K562 (cell line): ENCODE results near the gene BMF. TPM values are rescaled to one million over a fixed set of nuclear protein-coding genes. Genes with fewer than 3 reads are reported as not detected.
A peak's percentile ranks its signal among the peaks of the same experiment; 100 is the strongest.

Experiments used
- ARID2 ChIP-seq: fragments of 450-650 bp; IDR thresholded peaks from 2 replicates; pipeline ENCODE4 v1.6.1; 2017; ENCODE audit warnings: antibody characterized with exemption, mild to moderate bottlenecking
- ATF4 ChIP-seq: fragments of 450-650 bp; formaldehyde crosslinking; IDR thresholded peaks from 2 replicates; pipeline ENCODE4 v1.4.0; 2022; ENCODE audit warnings: mild to moderate bottlenecking, moderate library complexity
- CEBPB ChIP-seq: fragments of 450-650 bp; IDR thresholded peaks from 2 replicates; pipeline ENCODE4 v1.6.1; 2016; ENCODE audit warnings: missing genetic modification characterization, missing compliant biosample characterization
- COPS2 ChIP-seq: fragments of 450-650 bp; conservative IDR thresholded peaks from 2 replicates; pipeline ENCODE4 v1.6.1; 2016; ENCODE audit warnings: mild to moderate bottlenecking, moderate library complexity
- FOXK1 ChIP-seq: sonication (generic); formaldehyde crosslinking; IDR thresholded peaks from 2 replicates; pipeline ENCODE4 v1.8.0; 2022; ENCODE audit warnings: missing genetic modification reagents, mild to moderate bottlenecking, borderline replicate concordance
- FUS ChIP-seq: fragments of 200-400 bp; formaldehyde crosslinking; optimal IDR thresholded peaks from 2 replicates; pipeline ENCODE3; 2017; ENCODE audit warnings: low read depth, low read length
- ILF3 ChIP-seq: fragments of 450-650 bp; IDR thresholded peaks from 2 replicates; pipeline ENCODE4 v1.6.1; 2018; ENCODE audit warnings: antibody characterized with exemption, mild to moderate bottlenecking, moderate library complexity, borderline replicate concordance
- LARP7 ChIP-seq: fragments of 450-650 bp; IDR thresholded peaks from 2 replicates; pipeline ENCODE4 v1.6.1; 2016
- MAZ ChIP-seq, 2 experiments: fragments of 450-650 bp in 1 of 2; sonication (generic) in 1 of 2; formaldehyde crosslinking; IDR thresholded peaks in 1 of 2; conservative IDR thresholded peaks in 1 of 2; 2 replicates each; pipeline versions ENCODE4 v1.4.0 to v1.5.0; 2020; ENCODE audit warnings: mild to moderate bottlenecking in 1 of 2, missing genetic modification reagents in 1 of 2
- NR2C2 ChIP-seq, 2 experiments: fragments of 200-800 bp in 1 of 2; sonication (Bioruptor generic) in 1 of 2; sonication (generic) in 1 of 2; formaldehyde crosslinking in 1 of 2; IDR thresholded peaks; 2 replicates each; pipeline versions ENCODE4 v1.6.1 to v1.8.0; 2016 to 2022; ENCODE audit warnings: mild to moderate bottlenecking in 1 of 2, missing compliant biosample characterization in 1 of 2, missing genetic modification characterization in 1 of 2, missing genetic modification reagents in 1 of 2
- OTX1 ChIP-seq: fragments of 450-650 bp; formaldehyde crosslinking; IDR thresholded peaks from 2 replicates; pipeline ENCODE4 v1.4.0; 2022; ENCODE audit warnings: mild to moderate bottlenecking
- SETDB1 ChIP-seq: IDR thresholded peaks from one replicate; pipeline ENCODE4 v1.6.1; 2012; ENCODE audit warnings: low read length, control low read depth, inconsistent platforms
- SIX5 ChIP-seq, 2 experiments: IDR thresholded peaks; 2 replicates each; pipeline ENCODE4 v1.6.1; 2011; ENCODE audit warnings: low read length in 2 of 2, borderline replicate concordance in 1 of 2, low read depth in 1 of 2, mild to moderate bottlenecking in 1 of 2, moderate library complexity in 1 of 2; ENCODE audit not compliant: insufficient read depth in 1 of 2
- TAL1 ChIP-seq: fragments of 450-650 bp; IDR thresholded peaks from 2 replicates; pipeline ENCODE4 v1.6.1; 2016; ENCODE audit warnings: mild to moderate bottlenecking
- TRIM28 ChIP-seq: fragments of 450-650 bp; IDR thresholded peaks from 2 replicates; pipeline ENCODE4 v1.6.1; 2017
- USF1 ChIP-seq: sonication (generic); formaldehyde crosslinking; IDR thresholded peaks from 2 replicates; pipeline ENCODE4 v1.9.0; 2022; ENCODE audit warnings: mild to moderate bottlenecking, missing genetic modification reagents
- ZFP1 ChIP-seq: fragments of 450-650 bp; formaldehyde crosslinking; IDR thresholded peaks from 2 replicates; pipeline ENCODE4 v1.4.0; 2020; ENCODE audit warnings: mild to moderate bottlenecking, mixed read lengths
- ZNF589 ChIP-seq: fragments of 200-800 bp; sonication (Bioruptor generic); IDR thresholded peaks from 2 replicates; pipeline ENCODE4 v1.6.1; 2016; ENCODE audit warnings: low read depth, missing genetic modification characterization, missing compliant biosample characterization
- polyA plus RNA-seq, 8 experiments: library from polyadenylated mRNA; depleted of rRNA in 4 of 8; stranded (reverse) in 5 of 8; unstranded in 3 of 8; fragments of >200 nt; fragmentation: Nextera tagmentation in 2 of 8; fragmentation: Illumina TruSeq in 1 of 8; extraction: Ambion mirVana in 2 of 8; extraction: Trizol in 1 of 8; gene quantifications; 2 replicates each; pipeline versions ENCODE4 v1.2.1 to v1.2.3, GENCODE V29; 2011 to 2014; ENCODE audit warnings: inconsistent platforms in 1 of 8, missing spikeins in 1 of 8
- total RNA-seq, 7 experiments: library from RNA; depleted of rRNA in 6 of 7; stranded (reverse); fragments of >200 nt in 6 of 7; fragmentation: Illumina TruSeq in 2 of 7; extraction: Trizol in 2 of 7; gene quantifications; 2 replicates each; pipeline versions ENCODE4 v1.2.1 to v1.2.3, GENCODE V29; 2011 to 2021; ENCODE audit warnings: low replicate concordance in 1 of 7
- TF ChIP-seq, protein P1 (sequence below), 2 experiments: fragments of 450-650 bp in 1 of 2; sonication (generic) in 1 of 2; formaldehyde crosslinking in 1 of 2; IDR thresholded peaks in 1 of 2; conservative IDR thresholded peaks in 1 of 2; 2 replicates each; pipeline versions ENCODE4 v1.6.1 to v1.8.1; 2016 to 2023; ENCODE audit warnings: mild to moderate bottlenecking in 2 of 2, moderate library complexity in 2 of 2, inconsistent platforms in 1 of 2, missing genetic modification reagents in 1 of 2
- TF ChIP-seq, protein P2 (sequence below): sonication (generic); formaldehyde crosslinking; IDR thresholded peaks from 2 replicates; pipeline ENCODE4 v1.8.0; 2023; ENCODE audit warnings: mild to moderate bottlenecking, missing genetic modification reagents
- TF ChIP-seq, protein P3 (sequence below): fragments of 200-800 bp; sonication (Bioruptor generic); IDR thresholded peaks from 2 replicates; pipeline ENCODE4 v1.6.1; 2017; ENCODE audit warnings: missing genetic modification characterization, missing compliant biosample characterization

BMF gene
- total and polyA plus RNA-seq, 9 of the 15 experiments (the other 6 are each of a cell fraction or from before 2014, with no cell fraction given) = 0.25 to 0.91 (median 0.59) TPM; not detected in 2

- TF ChIP-seq, protein P1, sequence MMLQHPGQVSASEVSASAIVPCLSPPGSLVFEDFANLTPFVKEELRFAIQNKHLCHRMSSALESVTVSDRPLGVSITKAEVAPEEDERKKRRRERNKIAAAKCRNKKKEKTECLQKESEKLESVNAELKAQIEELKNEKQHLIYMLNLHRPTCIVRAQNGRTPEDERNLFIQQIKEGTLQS (IDR thresholded peaks at IDR 0.05) = no peak
- TF ChIP-seq, protein P1 (CRISPR knock-in tag; conservative IDR thresholded peaks at IDR 0.05) = no peak
- no peak for TF ChIP-seq CEBPB
- no peak for TF ChIP-seq TRIM28
- no peak for TF ChIP-seq USF1 (CRISPR knock-in tag)
- TF ChIP-seq, protein P2, sequence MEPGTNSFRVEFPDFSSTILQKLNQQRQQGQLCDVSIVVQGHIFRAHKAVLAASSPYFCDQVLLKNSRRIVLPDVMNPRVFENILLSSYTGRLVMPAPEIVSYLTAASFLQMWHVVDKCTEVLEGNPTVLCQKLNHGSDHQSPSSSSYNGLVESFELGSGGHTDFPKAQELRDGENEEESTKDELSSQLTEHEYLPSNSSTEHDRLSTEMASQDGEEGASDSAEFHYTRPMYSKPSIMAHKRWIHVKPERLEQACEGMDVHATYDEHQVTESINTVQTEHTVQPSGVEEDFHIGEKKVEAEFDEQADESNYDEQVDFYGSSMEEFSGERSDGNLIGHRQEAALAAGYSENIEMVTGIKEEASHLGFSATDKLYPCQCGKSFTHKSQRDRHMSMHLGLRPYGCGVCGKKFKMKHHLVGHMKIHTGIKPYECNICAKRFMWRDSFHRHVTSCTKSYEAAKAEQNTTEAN (CRISPR knock-in tag) = no peak
- TF ChIP-seq FOXK1 (CRISPR knock-in tag) = no peak
- TF ChIP-seq NR2C2 (CRISPR knock-in tag; IDR thresholded peaks at IDR 0.05) = no peak
- no peak for TF ChIP-seq NR2C2 (tag; IDR thresholded peaks at IDR 0.05)
- TF ChIP-seq COPS2 = no peak
- no peak for TF ChIP-seq ARID2
- TF ChIP-seq, protein P3, sequence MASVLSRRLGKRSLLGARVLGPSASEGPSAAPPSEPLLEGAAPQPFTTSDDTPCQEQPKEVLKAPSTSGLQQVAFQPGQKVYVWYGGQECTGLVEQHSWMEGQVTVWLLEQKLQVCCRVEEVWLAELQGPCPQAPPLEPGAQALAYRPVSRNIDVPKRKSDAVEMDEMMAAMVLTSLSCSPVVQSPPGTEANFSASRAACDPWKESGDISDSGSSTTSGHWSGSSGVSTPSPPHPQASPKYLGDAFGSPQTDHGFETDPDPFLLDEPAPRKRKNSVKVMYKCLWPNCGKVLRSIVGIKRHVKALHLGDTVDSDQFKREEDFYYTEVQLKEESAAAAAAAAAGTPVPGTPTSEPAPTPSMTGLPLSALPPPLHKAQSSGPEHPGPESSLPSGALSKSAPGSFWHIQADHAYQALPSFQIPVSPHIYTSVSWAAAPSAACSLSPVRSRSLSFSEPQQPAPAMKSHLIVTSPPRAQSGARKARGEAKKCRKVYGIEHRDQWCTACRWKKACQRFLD (CRISPR knock-in tag) = no peak
- TF ChIP-seq LARP7 = no peak
- no peak for TF ChIP-seq SETDB1
- TF ChIP-seq ZNF589 = no peak
- TF ChIP-seq ZFP1 (CRISPR knock-in tag) = no peak
- TF ChIP-seq ATF4 (CRISPR knock-in tag) = no peak
- TF ChIP-seq ILF3 = no peak
- TF ChIP-seq SIX5 (IDR thresholded peaks at IDR 0.05; ENCODE audit: borderline replicate concordance in 1 of 2, insufficient read depth in 1 of 2, low read depth in 1 of 2, low read length in 2 of 2) = no peak
- TF ChIP-seq TAL1 = no peak
- TF ChIP-seq MAZ (CRISPR knock-in tag; conservative IDR thresholded peaks at IDR 0.05 in 1 of 2, IDR thresholded peaks at IDR 0.05 in 1 of 2) = 0 out of 4 replicates have a peak, but pooled peaks of 1 of the 2 experiments have one; percentile 24
- no peak for TF ChIP-seq OTX1
- TF ChIP-seq FUS = no peak
Measured at GRCh38 chr15:40075298-40076044, 33.2 kb downstream of the BMF start (continued).
